Measurements from ENCODE around the gene NPDC1.
A peak's percentile ranks its signal among the peaks of the same experiment; 100 is the strongest.

The NPDC1 gene

GRCh38 chr9:137021979-137022661 lies 23.9 kb downstream of the NPDC1 start:
- no peak for TF ChIP-seq CTCF (conservative IDR thresholded peaks at IDR 0.05; ENCODE audit: low read depth, low read length)
- peak; percentile 65 for DNase-seq (ENCODE audit: low read depth)
- no peak overlapping the region for H3K4me3 ChIP-seq (ENCODE audit: low read depth, low read length)

GRCh38 chr9:137021568-137021978 lies 24.4 kb downstream of the NPDC1 start:
- H3K4me3 ChIP-seq (ENCODE audit: low read depth, low read length): no peak overlapping the region
- no peak for DNase-seq (ENCODE audit: low read depth)
- TF ChIP-seq CTCF (conservative IDR thresholded peaks at IDR 0.05; ENCODE audit: low read depth, low read length): no peak

- no peak overlapping the region for H3K4me3 ChIP-seq (ENCODE audit: low read depth, low read length)
- no peak for TF ChIP-seq CTCF (conservative IDR thresholded peaks at IDR 0.05; ENCODE audit: low read depth, low read length)
- no peak for DNase-seq (ENCODE audit: low read depth)
Measured at GRCh38 chr9:137020771-137021567, 25.0 kb downstream of the NPDC1 start.

GRCh38 chr9:137019891-137020683 lies 25.9 kb downstream of the NPDC1 start:
- DNase-seq (ENCODE audit: low read depth): no peak
- no peak overlapping the region for H3K4me3 ChIP-seq (ENCODE audit: low read depth, low read length)
- no peak for TF ChIP-seq CTCF (conservative IDR thresholded peaks at IDR 0.05; ENCODE audit: low read depth, low read length)

GRCh38 chr9:137018761-137019559 lies 27.0 kb downstream of the NPDC1 start:
- H3K4me3 ChIP-seq (ENCODE audit: low read depth, low read length): no peak overlapping the region
- DNase-seq (ENCODE audit: low read depth): no peak
- no peak for TF ChIP-seq CTCF (conservative IDR thresholded peaks at IDR 0.05; ENCODE audit: low read depth, low read length)

- no peak overlapping the region for H3K4me3 ChIP-seq (ENCODE audit: low read depth, low read length)
- no peak for TF ChIP-seq CTCF (conservative IDR thresholded peaks at IDR 0.05; ENCODE audit: low read depth, low read length)
Measured at GRCh38 chr9:137017791-137018497, 28.0 kb downstream of the NPDC1 start.

More at GRCh38 chr9:137017791-137018497, 28.0 kb downstream of the NPDC1 start:
- no peak for DNase-seq (ENCODE audit: low read depth)
